ENCODE data around the gene KCNK4. TPM values are rescaled to one million over a fixed set of nuclear protein-coding genes. Genes with fewer than 3 reads are reported as not detected.
"Not testable (repeated sequence)": the region's sequence is repeated elsewhere in the genome, so short reads cannot be mapped to it uniquely, and the experiment has no call there.

The KCNK4 gene
- total RNA-seq, 2 experiments from 2014 or later: not detected

DNA sequence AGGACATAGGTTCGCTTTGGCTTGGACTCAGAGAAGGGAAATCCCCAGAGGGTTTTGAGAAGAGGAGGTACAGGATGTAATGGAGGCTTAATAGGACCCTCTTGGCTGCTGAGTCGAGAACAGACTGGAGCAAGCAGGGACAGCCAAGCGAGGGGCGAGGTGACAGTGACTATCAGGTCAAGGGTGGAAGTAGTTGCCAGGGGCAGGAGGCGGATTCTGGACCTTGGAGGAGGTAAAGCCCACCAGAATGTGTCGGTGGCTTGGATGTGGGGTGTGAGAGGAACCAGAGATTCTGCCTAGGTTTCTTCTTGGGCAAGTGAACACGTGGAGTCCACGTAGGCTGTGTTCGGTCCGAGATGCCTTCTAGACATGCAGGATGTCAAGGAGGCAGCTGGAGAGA is 21.8 kb downstream of the KCNK4 start:
- peaks cover 27% of the 10 kb centered on the region for H3K36me3 Mint-ChIP-seq (ENCODE audit: low read depth)
- DNase-seq (no peak), ATAC-seq (no peak)
- no peaks in the 10 kb centered on the region for H3K9me3 Mint-ChIP-seq (ENCODE audit: low read depth)
- POLR2A ChIA-PET: interaction anchor here (0.6 to 0.8 kb wide), 2 partner anchors 105 to 545 kb away, joined by 3 to 4 read pairs; no protein-coding TSS in a partner anchor
- H3K4me3 Mint-ChIP-seq: no peak overlapping the region
- CTCF ChIA-PET: no interaction called here
- H3K4me1 Mint-ChIP-seq: peaks cover 26% of the 10 kb centered on the region
- H3K27ac Mint-ChIP-seq: peak overlapping the region; percentile 14
- H3K27me3 Mint-ChIP-seq: no peaks in the 10 kb centered on the region
- intact Hi-C loops (cut with DNase I, micrococcal nuclease): no loop called here

DNA sequence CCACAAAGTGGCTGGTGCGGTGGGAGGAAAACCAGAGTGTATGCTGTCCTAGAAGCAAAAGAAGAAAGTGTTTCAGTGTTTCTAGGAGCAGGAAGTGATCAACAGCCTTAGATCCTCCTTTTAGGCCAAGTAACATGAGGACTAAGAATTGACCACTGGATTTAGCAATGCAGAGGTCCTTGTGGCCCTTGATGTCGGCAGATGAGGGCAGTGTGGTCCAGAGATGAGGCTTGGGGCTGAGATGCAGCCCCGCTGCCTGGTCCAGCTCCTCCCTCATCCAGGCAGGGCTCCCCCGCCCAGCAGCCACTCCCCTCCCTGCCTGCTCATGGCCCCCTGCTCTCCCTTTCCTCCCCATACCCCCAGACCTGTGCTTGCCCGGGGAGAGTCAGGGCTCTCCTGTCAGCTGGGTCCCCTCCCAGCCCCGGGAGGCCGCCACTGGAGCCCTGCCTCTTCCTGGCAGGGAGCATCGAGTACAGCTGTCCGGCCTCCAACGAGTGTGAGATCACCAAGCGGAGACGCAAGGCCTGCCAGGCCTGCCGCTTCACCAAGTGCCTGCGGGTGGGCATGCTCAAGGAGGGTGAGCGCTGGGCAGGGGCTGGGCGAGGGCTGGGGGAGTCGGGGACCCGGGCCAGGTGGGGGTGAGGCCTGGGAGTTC is 22.5 kb downstream of the KCNK4 start:
- ChIA-PET CTCF (no interaction called here), POLR2A (interaction anchor here (0.6 kb wide), 2 partner anchors 497 to 546 kb away, joined by 3 read pairs; partner anchors contain the start of gene MEN1)
- DNase-seq (no peak), ATAC-seq (no peak)
- Mint-ChIP-seq H3K27ac (peak overlapping the region; percentile 14), H3K4me1 (peaks cover 26% of the 10 kb centered on the region), H3K27me3 (no peaks in the 10 kb centered on the region), H3K4me3 (no peak overlapping the region), H3K9me3 (ENCODE audit: low read depth) (no peaks in the 10 kb centered on the region), H3K36me3 (ENCODE audit: low read depth) (peaks cover 27% of the 10 kb centered on the region)
- intact Hi-C loops (cut with DNase I, micrococcal nuclease): no loop called here

DNA sequence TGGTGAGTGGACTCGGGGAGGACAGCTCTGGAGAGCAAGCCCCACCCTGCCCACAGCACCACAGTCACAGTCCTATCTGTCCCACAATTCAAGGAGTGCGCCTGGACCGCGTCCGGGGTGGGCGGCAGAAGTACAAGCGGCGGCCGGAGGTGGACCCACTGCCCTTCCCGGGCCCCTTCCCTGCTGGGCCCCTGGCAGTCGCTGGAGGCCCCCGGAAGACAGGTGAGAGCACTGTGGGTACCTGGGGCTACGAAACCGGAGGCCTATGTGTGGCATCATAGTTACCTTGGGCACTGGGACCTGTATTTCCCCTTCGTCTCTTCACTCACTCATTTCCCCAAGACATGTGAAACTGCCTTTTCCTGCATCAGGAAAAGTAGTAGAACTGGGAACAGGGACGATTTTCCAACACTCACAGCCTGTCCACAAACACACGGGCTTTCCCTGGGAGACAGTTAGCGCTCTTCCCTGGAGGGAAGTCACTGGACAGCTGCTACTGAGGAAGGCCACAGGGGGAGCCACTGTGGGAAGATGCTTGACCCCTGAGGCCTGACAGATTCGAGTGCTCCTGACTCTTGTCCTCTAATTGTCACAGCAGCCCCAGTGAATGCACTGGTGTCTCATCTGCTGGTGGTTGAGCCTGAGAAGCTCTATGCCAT is 23.2 kb downstream of the KCNK4 start:
- ATAC-seq: no peak
- Mint-ChIP-seq H3K9me3 (ENCODE audit: low read depth) (no peaks in the 10 kb centered on the region), H3K4me3 (no peak overlapping the region), H3K27ac (peak overlapping the region; percentile 6), H3K27me3 (no peaks in the 10 kb centered on the region), H3K36me3 (ENCODE audit: low read depth) (peaks cover 27% of the 10 kb centered on the region), H3K4me1 (peaks cover 30% of the 10 kb centered on the region)
- POLR2A ChIA-PET: no interaction called here
- CTCF ChIA-PET: no interaction called here
- intact Hi-C loops (cut with DNase I, micrococcal nuclease): no loop called here
- no peak for DNase-seq

DNA sequence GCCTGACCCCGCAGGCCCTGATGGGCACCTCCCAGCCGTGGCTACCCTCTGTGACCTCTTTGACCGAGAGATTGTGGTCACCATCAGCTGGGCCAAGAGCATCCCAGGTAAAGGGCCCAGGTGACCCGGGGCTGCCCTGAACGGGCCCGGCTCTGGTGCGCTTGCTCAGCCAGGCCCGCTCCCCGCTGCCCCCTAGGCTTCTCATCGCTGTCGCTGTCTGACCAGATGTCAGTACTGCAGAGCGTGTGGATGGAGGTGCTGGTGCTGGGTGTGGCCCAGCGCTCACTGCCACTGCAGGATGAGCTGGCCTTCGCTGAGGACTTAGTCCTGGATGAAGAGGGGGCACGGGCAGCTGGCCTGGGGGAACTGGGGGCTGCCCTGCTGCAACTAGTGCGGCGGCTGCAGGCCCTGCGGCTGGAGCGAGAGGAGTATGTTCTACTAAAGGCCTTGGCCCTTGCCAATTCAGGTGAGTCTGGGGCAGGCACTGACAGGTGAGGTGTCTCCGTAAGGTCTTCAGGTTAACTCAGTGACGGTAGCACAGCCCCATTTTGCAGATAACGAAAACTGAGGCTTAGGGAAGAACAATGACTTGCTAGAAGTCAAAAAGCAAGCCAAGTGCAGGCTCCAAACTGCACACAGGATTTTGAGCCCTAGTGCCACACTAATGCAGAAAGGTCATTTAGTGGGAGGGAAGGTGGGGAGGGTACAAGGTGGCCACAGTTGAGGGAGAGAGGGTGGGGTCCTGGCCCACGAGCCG is 23.9 kb downstream of the KCNK4 start:
- Mint-ChIP-seq H3K36me3 (ENCODE audit: low read depth) (peaks cover 26% of the 10 kb centered on the region), H3K4me3 (peak overlapping the region; percentile 26), H3K9me3 (ENCODE audit: low read depth) (no peaks in the 10 kb centered on the region), H3K27me3 (no peaks in the 10 kb centered on the region), H3K4me1 (peaks cover 32% of the 10 kb centered on the region), H3K27ac (peak overlapping the region; percentile 10)
- intact Hi-C loops (cut with DNase I, micrococcal nuclease): loop anchor here (5.0 kb wide), 3 partner anchors 42 to 1588 kb away; partner anchors contain the start of genes HNRNPUL2 (in 1 of the 2), OTUB1 (in 1 of the 2), RPS6KA4 (in 1 of the 2) and TTC9C (in 1 of the 2)
- no peak for DNase-seq
- POLR2A ChIA-PET: no interaction called here
- CTCF ChIA-PET: no interaction called here
- no peak for ATAC-seq

DNA sequence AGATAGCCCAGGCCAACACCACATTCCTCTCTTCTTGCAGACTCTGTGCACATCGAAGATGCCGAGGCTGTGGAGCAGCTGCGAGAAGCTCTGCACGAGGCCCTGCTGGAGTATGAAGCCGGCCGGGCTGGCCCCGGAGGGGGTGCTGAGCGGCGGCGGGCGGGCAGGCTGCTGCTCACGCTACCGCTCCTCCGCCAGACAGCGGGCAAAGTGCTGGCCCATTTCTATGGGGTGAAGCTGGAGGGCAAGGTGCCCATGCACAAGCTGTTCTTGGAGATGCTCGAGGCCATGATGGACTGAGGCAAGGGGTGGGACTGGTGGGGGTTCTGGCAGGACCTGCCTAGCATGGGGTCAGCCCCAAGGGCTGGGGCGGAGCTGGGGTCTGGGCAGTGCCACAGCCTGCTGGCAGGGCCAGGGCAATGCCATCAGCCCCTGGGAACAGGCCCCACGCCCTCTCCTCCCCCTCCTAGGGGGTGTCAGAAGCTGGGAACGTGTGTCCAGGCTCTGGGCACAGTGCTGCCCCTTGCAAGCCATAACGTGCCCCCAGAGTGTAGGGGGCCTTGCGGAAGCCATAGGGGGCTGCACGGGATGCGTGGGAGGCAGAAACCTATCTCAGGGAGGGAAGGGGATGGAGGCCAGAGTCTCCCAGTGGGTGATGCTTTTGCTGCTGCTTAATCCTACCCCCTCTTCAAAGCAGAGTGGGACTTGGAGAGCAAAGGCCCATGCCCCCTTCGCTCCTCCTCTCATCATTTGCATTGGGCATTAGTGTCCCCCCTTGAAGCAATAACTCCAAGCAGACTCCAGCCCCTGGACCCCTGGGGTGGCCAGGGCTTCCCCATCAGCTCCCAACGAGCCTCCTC is 24.8 kb downstream of the KCNK4 start:
- H3K4me1 Mint-ChIP-seq: peaks cover 33% of the 10 kb centered on the region
- H3K4me3 Mint-ChIP-seq: peak overlapping the region; percentile 97
- ChIA-PET CTCF (interaction anchor here (0.6 to 3.3 kb wide), 5 partner anchors 12 to 90 kb away, joined by 3 to 36 read pairs (median 4); partner anchors contain the start of genes ESRRA and NUDT22), POLR2A (interaction anchor here (0.5 to 0.8 kb wide), 3 partner anchors 364 to 1602 kb away, joined by 3 to 4 read pairs (median 3); no protein-coding TSS in a partner anchor)
- not testable (repeated sequence) for DNase-seq; H3K9me3 Mint-ChIP-seq (ENCODE audit: low read depth); H3K27me3 Mint-ChIP-seq; ATAC-seq
- intact Hi-C loops (cut with DNase I, micrococcal nuclease): loop anchor here (2.0 to 5.0 kb wide), 4 partner anchors 41 to 1589 kb away; partner anchors contain the start of genes HNRNPUL2 (in 1 of the 2), OTUB1 (in 1 of the 2), RPS6KA4 (in 1 of the 2) and SAC3D1 (in 1 of the 2)
- peak overlapping the region; percentile 99 for H3K27ac Mint-ChIP-seq
- peaks cover 28% of the 10 kb centered on the region for H3K36me3 Mint-ChIP-seq (ENCODE audit: low read depth)

DNA sequence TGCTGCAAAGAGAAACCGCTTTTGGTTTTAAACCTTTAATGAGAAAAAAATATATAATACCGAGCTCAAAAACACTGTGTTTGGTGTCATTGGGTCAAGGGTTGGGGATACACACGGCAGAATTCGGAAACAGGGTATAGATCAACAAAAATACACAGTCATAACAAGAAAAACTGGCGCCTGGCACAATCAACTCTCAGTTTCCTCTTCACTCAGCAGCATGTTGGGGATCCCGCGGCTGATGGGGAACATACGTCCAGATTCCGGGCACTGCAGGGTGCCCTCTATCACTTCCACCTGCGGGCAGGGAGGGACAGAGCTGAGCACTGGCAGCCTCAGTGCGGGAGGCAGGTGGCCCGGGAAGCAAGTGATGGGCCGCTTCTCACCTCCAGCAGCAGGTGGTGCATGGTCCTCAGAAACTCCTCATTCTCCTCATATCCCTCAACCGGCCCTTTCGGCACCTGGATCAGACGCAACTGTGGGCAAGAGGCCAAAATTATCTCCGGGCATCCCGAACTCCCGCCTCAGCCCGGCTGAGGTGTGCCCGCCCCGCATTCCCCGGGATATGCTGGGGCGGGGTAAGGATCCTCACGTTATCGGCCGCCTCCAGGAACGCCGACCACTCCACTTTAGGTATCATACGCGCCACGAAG is 25.7 kb downstream of the KCNK4 start:
- ChIA-PET CTCF (interaction anchor here (0.6 to 3.3 kb wide), 11 partner anchors 13 to 1633 kb away, joined by 3 to 36 read pairs (median 5); partner anchors contain the start of genes CATSPERZ, ESRRA, FKBP2 and NUDT22), POLR2A (interaction anchor here (0.6 to 1.7 kb wide), 11 partner anchors 15 to 1603 kb away, joined by 3 to 18 read pairs (median 5); partner anchors contain the start of genes FERMT3, SF1 and STIP1)
- Mint-ChIP-seq H3K9me3 (ENCODE audit: low read depth) (no peaks in the 10 kb centered on the region), H3K27me3 (no peaks in the 10 kb centered on the region), H3K4me3 (peak overlapping the region; percentile 97), H3K4me1 (peaks cover 31% of the 10 kb centered on the region), H3K36me3 (ENCODE audit: low read depth) (peaks cover 33% of the 10 kb centered on the region), H3K27ac (peak overlapping the region; percentile 99)
- DNase-seq (peak; percentile 55), ATAC-seq (peak; percentile 3)
- intact Hi-C loops (cut with DNase I, micrococcal nuclease): loop anchor here (1.0 to 5.0 kb wide), 11 partner anchors 11 to 1589 kb away; partner anchors contain the start of genes ESRRA (in 2 of the 2), BAD (in 1 of the 2), CCDC88B (in 1 of the 2) and FKBP2 (in 1 of the 2)

DNA sequence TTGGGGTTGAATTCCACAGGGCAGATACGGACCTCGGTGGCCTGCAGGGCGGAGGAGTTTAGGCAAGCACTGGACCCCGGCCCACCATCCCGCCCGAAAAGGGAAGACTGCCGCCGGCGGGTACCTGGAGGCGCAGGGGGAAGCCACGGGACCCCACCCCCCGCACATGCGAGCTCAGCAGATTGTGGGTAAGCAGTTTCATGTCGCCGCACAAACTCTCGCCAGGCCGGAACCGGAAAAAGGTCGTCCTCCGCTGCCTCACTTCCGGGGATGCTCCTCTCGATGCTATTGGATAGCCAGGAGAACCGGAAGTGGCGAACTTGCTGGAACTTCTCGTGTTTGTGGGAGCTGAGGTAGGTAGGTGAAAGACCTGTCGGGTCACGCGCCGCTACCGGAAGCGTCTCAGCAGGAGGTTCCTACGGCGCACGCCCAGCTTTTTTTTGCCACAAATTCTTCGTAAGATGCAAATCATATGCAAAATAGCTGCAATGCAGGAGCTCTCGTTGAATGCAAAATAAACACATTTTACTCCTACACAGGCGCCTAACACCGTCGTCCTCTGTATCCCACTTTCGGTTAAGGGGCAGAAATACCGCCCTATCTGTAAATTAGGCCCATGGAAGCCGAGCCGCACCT is 26.3 kb downstream of the KCNK4 start, which contains the start of gene TRMT112:
TRMT112 (minus strand) TSS at position 235 of the 636 bp plus-strand sequence; CDS start at position 202, 33 bp downstream.
- H3K4me3 Mint-ChIP-seq: peak within 1 kb of the TSS; percentile 97
- no peaks in the 10 kb centered on the region for H3K27me3 Mint-ChIP-seq
- H3K36me3 Mint-ChIP-seq (ENCODE audit: low read depth): peaks cover 35% of the 10 kb centered on the region
- H3K9me3 Mint-ChIP-seq (ENCODE audit: low read depth): no peaks in the 10 kb centered on the region
- ATAC-seq: peak; percentile 85
- ChIA-PET POLR2A (interaction anchor here (0.6 to 1.7 kb wide), 19 partner anchors 13 to 1652 kb away, joined by 3 to 18 read pairs (median 5); partner anchors contain the start of genes C11orf98, CSKMT, ESRRA and FERMT3), CTCF (interaction anchor here (0.6 to 3.3 kb wide), 20 partner anchors 10 to 1634 kb away, joined by 3 to 36 read pairs (median 4); partner anchors contain the start of genes CATSPERZ, ESRRA, FERMT3 and FKBP2)
- H3K27ac Mint-ChIP-seq: peak within 1 kb of the TSS; percentile 99
- intact Hi-C loops (cut with DNase I, micrococcal nuclease): loop anchor here (1.0 to 5.0 kb wide), 11 partner anchors 12 to 1590 kb away; partner anchors contain the start of genes ESRRA (in 2 of the 2), BAD (in 1 of the 2), CCDC88B (in 1 of the 2) and FKBP2 (in 1 of the 2)
- peak; percentile 98 for DNase-seq
- peaks cover 31% of the 10 kb centered on the region for H3K4me1 Mint-ChIP-seq

DNA sequence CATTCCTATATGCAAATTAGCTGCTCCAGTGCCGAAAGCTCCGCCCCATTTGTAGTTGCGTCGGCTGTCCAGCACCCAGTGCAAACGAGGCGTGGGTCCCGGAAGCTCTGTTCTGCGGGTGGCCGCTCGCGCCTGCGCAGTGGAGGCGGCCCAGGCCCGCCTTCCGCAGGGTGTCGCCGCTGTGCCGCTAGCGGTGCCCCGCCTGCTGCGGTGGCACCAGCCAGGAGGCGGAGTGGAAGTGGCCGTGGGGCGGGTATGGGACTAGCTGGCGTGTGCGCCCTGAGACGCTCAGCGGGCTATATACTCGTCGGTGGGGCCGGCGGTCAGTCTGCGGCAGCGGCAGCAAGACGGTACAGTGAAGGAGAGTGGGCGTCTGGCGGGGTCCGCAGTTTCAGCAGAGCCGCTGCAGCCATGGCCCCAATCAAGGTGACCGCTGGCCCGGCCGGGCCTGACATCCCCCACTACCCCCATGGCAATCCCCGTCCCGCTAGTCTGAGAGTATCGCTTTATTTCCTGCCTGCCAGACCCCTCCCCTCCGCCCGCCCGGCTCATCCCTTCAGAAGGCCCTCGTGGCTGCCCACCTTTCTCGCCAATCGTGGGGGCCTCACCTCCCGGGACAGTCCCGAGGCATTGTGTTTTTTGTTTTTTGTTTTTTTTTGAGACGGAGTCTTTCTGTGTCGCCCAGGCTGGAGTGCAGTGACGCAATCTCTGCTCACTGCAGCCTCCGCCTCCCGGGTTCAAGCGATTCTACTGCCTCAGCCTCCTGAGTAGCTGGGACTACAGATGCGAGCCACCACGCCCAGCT is 27.1 kb downstream of the KCNK4 start, which contains the start of gene PRDX5:
PRDX5 (plus strand) TSS at position 161 of the 805 bp plus-strand sequence; CDS start at position 256, 95 bp downstream.
- Mint-ChIP-seq H3K27ac (peak within 1 kb of the TSS; percentile 99), H3K36me3 (ENCODE audit: low read depth) (peaks cover 35% of the 10 kb centered on the region), H3K9me3 (ENCODE audit: low read depth) (no peaks in the 10 kb centered on the region), H3K27me3 (no peaks in the 10 kb centered on the region), H3K4me1 (peaks cover 26% of the 10 kb centered on the region), H3K4me3 (peak within 1 kb of the TSS; percentile 97)
- peak; percentile 84 for ATAC-seq
- DNase-seq: peak; percentile 97
- CTCF ChIA-PET: interaction anchor here (0.6 to 3.3 kb wide), 20 partner anchors 10 to 133 kb away, joined by 3 to 36 read pairs (median 4); partner anchors contain the start of genes CATSPERZ, ESRRA, FERMT3 and FKBP2
- POLR2A ChIA-PET: interaction anchor here (0.6 to 1.7 kb wide), 19 partner anchors 13 to 1653 kb away, joined by 3 to 18 read pairs (median 5); partner anchors contain the start of genes C11orf98, CSKMT, ESRRA and FERMT3
- intact Hi-C loops (cut with DNase I, micrococcal nuclease): loop anchor here (1.0 to 5.0 kb wide), 16 partner anchors 13 to 1591 kb away; partner anchors contain the start of genes CCDC88B (in 2 of the 2), ESRRA (in 2 of the 2), RPS6KA4 (in 2 of the 2) and BAD (in 1 of the 2)
